H1 (cell line): ENCODE data around the gene CELF6.

Source experiments
- CBX5 ChIP-seq: fragments of 300-800, 300-1000 bp; sonication (generic); IDR thresholded peaks from 2 replicates; pipeline ENCODE4 v1.7.1; 2016; ENCODE audit warnings: antibody characterized with exemption, low read length, low read depth
- CEBPB ChIP-seq: IDR thresholded peaks from 2 replicates; pipeline ENCODE4 v1.6.1; 2012; ENCODE audit warnings: low read depth, low read length
- CTCF ChIP-seq, 3 experiments: IDR thresholded peaks; 1 replicate in 2 of 3; 2 replicates in 1 of 3; pipeline versions ENCODE4 v1.5.1 to v1.6.1; 2011; ENCODE audit warnings: low read length in 3 of 3, mild to moderate bottlenecking in 3 of 3, inconsistent platforms in 2 of 3, low read depth in 1 of 3, moderate library complexity in 1 of 3; ENCODE audit not compliant: insufficient read depth in 1 of 3; ENCODE audit errors: control extremely low read depth in 1 of 3
- KDM1A ChIP-seq: fragments of 200-600, 300-600 bp; sonication (generic); IDR thresholded peaks from 2 replicates; pipeline ENCODE4 v1.7.1; 2016; ENCODE audit warnings: mild to moderate bottlenecking, low read length, borderline replicate concordance
- NANOG ChIP-seq: IDR thresholded peaks from 2 replicates; pipeline ENCODE4 v1.6.1; 2011; ENCODE audit warnings: low read length, low read depth, mild to moderate bottlenecking, inconsistent platforms; ENCODE audit not compliant: insufficient read depth, poor library complexity, severe bottlenecking
- RNF2 ChIP-seq: fragments of 200-900, 300-1000 bp; sonication (generic); IDR thresholded peaks from 2 replicates; pipeline ENCODE4 v1.7.1; 2016; ENCODE audit warnings: borderline replicate concordance, low read depth, mild to moderate bottlenecking, antibody characterized with exemption, low read length; ENCODE audit not compliant: poor library complexity, severe bottlenecking; ENCODE audit errors: missing control alignments
- RXRA ChIP-seq: IDR thresholded peaks from 2 replicates; pipeline ENCODE4 v1.6.1; 2011; ENCODE audit warnings: low read depth, mild to moderate bottlenecking, low read length, moderate library complexity; ENCODE audit not compliant: insufficient read depth
- TAF1 ChIP-seq: IDR thresholded peaks from 2 replicates; pipeline ENCODE4 v1.6.1; 2011; ENCODE audit warnings: mild to moderate bottlenecking, low read depth, low read length
- USF2 ChIP-seq: IDR thresholded peaks from 2 replicates; pipeline ENCODE4 v1.6.1; 2011; ENCODE audit warnings: low read length, improper control_type of control experiment
- ZNF274 ChIP-seq: IDR thresholded peaks from 2 replicates; pipeline ENCODE4 v1.7.0; 2012; ENCODE audit warnings: low read length, borderline replicate concordance; ENCODE audit errors: extremely low read depth
- TF ChIP-seq, protein P1 (sequence below): IDR thresholded peaks from 2 replicates; pipeline ENCODE4 v1.6.1; 2012; ENCODE audit warnings: inconsistent platforms

- TF ChIP-seq, protein P1, sequence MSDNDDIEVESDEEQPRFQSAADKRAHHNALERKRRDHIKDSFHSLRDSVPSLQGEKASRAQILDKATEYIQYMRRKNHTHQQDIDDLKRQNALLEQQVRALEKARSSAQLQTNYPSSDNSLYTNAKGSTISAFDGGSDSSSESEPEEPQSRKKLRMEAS: no peak
- no peak for TF ChIP-seq NANOG
- no peak for TF ChIP-seq USF2
- TF ChIP-seq KDM1A: no peak
- no peak for TF ChIP-seq CBX5
- TF ChIP-seq TAF1: no peak
- TF ChIP-seq CTCF (IDR thresholded peaks at IDR 0.05; ENCODE audit: control extremely low read depth in 1 of 3, insufficient read depth in 1 of 3, low read depth in 1 of 3, low read length in 3 of 3): no peak
- no peak for TF ChIP-seq ZNF274
- no peak for TF ChIP-seq RXRA
- TF ChIP-seq RNF2: no peak
- TF ChIP-seq CEBPB: no peak
These were observed 41.2 kb downstream of the CELF6 start for GRCh38 chr15:72278737-72279136.
